BLaER1 (cell line): ENCODE data around the gene DNAH11.
"Not testable (repeated sequence)": the region's sequence is repeated elsewhere in the genome, so short reads cannot be mapped to it uniquely, and the experiment has no call there.

Experiments used
- H3K27ac ChIP-seq: shearing (Covaris generic); formaldehyde crosslinking; 2 replicates; pipeline ENCODE4 v1.8.1; 2022
- H3K27me3 ChIP-seq: shearing (Covaris generic); formaldehyde crosslinking; 2 replicates; pipeline ENCODE4 v1.8.1; 2022
- H3K36me3 ChIP-seq: shearing (Covaris generic); formaldehyde crosslinking; 2 replicates; pipeline ENCODE4 v1.8.1; 2022
- H3K4me1 ChIP-seq: shearing (Covaris generic); formaldehyde crosslinking; 2 replicates; pipeline ENCODE4 v1.8.1; 2022
- H3K4me2 ChIP-seq: shearing (Covaris generic); formaldehyde crosslinking; 2 replicates; pipeline ENCODE4 v1.8.1; 2022
- H3K4me3 ChIP-seq: shearing (Covaris generic); formaldehyde crosslinking; 2 replicates; pipeline ENCODE4 v1.8.1; 2022
- H3K9ac ChIP-seq: shearing (Covaris generic); formaldehyde crosslinking; 2 replicates; pipeline ENCODE4 v1.8.1; 2022
- H3K9me3 ChIP-seq: shearing (Covaris generic); formaldehyde crosslinking; 2 replicates; pipeline ENCODE4 v1.8.1; 2022
- H4K20me1 ChIP-seq: shearing (Covaris generic); formaldehyde crosslinking; 2 replicates; pipeline ENCODE4 v1.8.1; 2022
- Cebpa-rat ChIP-seq: shearing (Covaris generic); IDR thresholded peaks from 2 replicates; pipeline ENCODE4 v1.8.1; 2022

Gene DNAH11

DNA sequence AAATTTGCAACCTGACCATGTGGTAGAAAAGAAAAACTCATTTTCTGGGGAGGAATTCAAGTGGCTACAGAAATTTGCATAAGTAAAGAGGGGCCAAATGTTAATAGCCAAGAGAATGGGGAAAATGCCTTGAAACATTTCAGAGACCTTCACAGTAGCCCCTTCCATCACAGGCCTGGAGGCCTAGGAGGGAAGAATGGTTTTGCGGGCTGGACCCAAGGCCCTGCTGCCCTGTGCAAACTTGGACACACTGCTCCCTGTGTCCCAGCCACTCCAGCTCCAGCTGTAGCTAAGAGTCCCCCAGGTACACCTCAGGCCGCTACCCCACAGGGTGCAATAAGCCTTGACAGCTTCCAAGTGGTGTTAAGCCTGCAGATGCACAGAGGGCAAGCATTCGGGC, 16.4 kb upstream of the DNAH11 start:
- Histone ChIP-seq H3K27me3 (no peaks in the 10 kb centered on the region), H3K27ac (no peak overlapping the region), H3K36me3 (no peaks in the 10 kb centered on the region), H4K20me1 (no peaks in the 10 kb centered on the region), H3K9me3 (peaks cover 11% of the 10 kb centered on the region), H3K4me2 (no peak overlapping the region), H3K4me1 (no peaks in the 10 kb centered on the region), H3K9ac (no peak overlapping the region), H3K4me3 (no peak overlapping the region)
- no peak for TF ChIP-seq Cebpa-rat

DNA sequence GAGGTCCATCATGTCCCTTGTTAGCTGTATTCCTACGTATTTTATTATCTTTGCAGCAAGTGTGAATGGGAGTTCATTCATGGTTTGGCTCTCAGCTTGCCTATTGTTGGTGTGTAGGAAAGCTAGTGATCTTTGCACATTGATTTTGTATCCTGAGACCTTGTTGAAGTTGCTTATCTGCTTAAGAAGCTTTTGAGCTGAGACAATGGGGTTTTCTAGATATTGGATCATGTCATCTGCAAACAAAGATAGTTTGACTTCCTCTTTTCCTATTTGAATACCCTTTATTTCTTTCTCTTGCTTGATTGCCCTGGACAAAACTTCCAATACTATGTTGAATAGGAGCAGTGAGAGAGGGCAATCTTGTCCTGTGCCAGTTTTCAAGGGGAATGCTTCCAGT, 10.4 kb upstream of the DNAH11 start:
- not testable (repeated sequence) for H3K27ac ChIP-seq, H4K20me1 ChIP-seq, H3K9me3 ChIP-seq, H3K4me2 ChIP-seq, H3K4me1 ChIP-seq, H3K36me3 ChIP-seq, H3K4me3 ChIP-seq, H3K9ac ChIP-seq, H3K27me3 ChIP-seq

DNA sequence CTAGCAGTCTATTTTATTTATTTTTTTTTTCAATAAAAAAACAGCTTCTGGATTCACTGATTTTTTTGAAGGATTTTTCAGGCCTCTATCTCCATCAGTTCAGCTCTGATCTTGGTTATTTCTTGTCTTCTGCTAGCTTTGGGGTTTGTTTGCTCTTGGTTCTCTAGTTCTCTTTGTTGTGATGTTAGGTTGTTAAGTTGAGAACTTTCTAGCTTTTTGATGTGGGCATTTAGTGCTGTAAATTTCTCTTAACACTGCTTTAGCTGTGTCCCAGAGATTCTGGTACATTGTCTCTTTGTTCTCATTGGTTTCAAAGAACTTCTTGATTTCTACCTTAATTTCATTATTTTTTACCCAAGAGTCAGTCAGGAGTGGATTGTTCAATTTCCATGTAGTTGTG, 9.2 kb upstream of the DNAH11 start:
- not testable (repeated sequence) for H3K27me3 ChIP-seq, H3K9ac ChIP-seq, H3K4me1 ChIP-seq, H3K36me3 ChIP-seq, H3K4me3 ChIP-seq, H3K9me3 ChIP-seq, H3K4me2 ChIP-seq, H4K20me1 ChIP-seq, H3K27ac ChIP-seq

DNA sequence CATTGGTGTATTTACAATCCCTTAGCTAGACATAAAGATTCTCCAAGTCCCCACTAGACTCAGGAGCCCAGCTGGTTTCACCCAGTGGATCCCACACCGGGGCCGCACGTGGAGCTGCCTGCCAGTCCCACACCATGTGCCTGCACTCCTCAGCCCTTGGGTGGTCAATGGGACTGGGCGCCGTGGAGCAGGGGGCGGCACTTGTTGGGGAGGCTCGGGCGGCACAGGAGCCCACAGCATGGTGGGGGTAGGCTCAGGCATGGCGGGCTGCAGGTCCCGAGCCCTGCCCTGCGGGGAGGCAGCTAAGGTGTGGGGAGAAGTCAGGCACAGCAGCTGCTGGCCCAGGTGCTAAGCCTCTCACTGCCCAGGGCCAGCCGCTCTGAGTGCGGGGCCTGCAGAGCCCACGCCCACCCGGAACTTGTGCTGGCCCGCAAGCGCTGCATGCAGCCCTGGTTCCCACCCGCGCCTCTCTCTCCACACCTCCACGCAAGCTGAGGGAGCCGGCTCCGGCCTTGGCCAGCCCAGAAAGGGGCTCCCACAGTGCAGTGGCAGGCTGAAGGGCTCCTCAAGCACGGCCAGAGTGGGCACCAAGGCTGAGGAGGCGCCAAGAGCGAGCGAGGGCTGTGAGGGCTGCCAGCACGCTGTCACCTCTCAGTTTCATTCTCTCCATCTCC, 6.3 kb upstream of the DNAH11 start:
- not testable (repeated sequence) for H3K4me2 ChIP-seq, H3K9me3 ChIP-seq, H3K27ac ChIP-seq

DNA sequence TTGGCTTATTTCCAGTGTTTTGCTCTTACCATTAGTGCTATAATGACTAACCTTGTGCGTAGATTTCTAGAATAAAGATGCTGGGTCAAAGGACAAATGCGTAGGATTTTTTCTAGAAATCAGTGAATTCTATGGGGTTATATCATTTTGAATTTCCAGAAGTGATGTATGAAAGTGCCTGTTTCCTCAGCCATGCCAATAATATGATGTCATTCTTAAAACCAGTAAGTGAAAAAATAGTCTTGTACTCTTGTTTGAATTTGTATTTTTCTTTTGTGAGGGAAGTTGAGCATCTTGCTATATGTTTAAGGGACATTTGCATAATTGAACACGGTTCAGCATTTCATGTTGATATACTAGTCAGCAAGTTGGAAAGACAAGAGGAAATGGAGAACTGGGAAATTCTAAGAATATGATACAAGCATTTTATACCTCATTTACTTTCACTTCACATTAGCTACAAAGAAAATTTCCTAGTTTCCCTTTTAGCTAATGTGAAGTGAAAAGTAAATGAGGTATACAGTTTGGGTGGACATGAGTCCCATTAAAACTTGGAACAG, 3.8 kb upstream of the DNAH11 start:
- H3K36me3 ChIP-seq = no peaks in the 10 kb centered on the region
- no peak for TF ChIP-seq Cebpa-rat
- H3K9me3 ChIP-seq = peaks cover 22% of the 10 kb centered on the region
- H4K20me1 ChIP-seq = no peaks in the 10 kb centered on the region
- H3K4me2 ChIP-seq = no peak overlapping the region
- no peak overlapping the region for H3K27ac ChIP-seq
- no peaks in the 10 kb centered on the region for H3K4me1 ChIP-seq
- H3K9ac ChIP-seq = no peak overlapping the region
- no peaks in the 10 kb centered on the region for H3K27me3 ChIP-seq
- no peak overlapping the region for H3K4me3 ChIP-seq

More for the DNA sequence above, 6.3 kb upstream of the DNAH11 start:
- H3K4me1 ChIP-seq, H3K9ac ChIP-seq, H3K36me3 ChIP-seq, H3K27me3 ChIP-seq, H4K20me1 ChIP-seq, H3K4me3 ChIP-seq: not testable (repeated sequence)

DNA sequence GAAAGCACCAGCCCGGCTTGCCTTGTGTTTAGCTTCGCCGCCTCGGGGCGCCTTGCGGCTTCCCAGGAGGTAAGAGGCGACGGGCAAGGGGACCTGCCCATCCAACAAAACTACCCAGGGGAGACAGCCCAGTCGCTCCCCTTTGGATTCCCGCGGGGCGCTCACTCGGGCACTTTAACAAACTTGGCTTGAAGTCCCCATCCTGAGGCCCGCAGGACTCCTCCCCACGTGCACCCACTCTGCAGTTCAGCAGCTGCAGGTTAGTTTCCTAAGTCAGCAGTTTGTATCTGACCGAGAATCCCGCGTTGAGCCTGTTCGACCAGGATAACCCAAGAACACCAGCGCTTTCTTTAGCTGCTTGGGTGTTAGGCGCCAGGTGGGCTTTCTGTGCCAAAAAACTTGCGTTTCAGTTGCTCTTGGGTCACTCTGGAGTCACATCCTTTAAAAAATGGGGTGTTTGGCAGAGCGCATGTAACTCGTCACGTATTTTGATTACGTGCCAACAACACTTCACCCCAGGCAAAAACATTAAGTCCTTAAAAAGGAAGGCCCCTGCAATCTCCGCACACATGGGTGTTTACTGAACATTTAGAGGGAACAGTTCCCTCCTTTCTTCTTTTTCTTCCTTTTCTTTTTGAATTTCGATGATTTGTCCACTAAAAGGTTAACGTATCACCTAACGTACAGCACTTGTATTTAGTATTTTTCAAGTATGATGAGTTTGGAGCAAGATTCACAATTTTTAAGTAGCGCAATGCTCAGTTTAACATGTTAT, 876 bp downstream of the DNAH11 start:
- H3K9ac ChIP-seq = no peak overlapping the region
- H3K4me1 ChIP-seq = no peaks in the 10 kb centered on the region
- H3K4me3 ChIP-seq = no peak overlapping the region
- no peaks in the 10 kb centered on the region for H3K36me3 ChIP-seq
- TF ChIP-seq Cebpa-rat = no peak
- H3K27ac ChIP-seq = no peak overlapping the region
- no peaks in the 10 kb centered on the region for H3K27me3 ChIP-seq
- no peaks in the 10 kb centered on the region for H4K20me1 ChIP-seq
- H3K4me2 ChIP-seq = no peak overlapping the region
- peaks cover 14% of the 10 kb centered on the region for H3K9me3 ChIP-seq

DNA sequence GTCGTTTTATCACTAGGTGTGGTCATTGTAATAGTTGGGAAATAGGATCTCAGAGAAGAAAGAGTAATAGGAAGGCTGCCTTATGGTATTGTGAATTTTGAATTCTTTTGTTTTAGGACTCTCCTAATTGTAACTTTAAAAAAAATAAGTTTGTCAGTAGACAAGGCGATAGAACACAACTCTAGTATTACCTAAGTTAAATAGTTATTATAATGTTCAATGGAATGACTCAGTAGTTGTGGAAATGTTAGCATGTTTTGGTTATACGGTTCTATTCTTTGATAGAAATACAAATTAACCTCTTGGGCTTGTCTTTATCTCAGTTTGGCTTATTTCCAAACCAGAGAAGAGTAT, 1.4 kb downstream of the DNAH11 start:
- Histone ChIP-seq H4K20me1 (no peaks in the 10 kb centered on the region), H3K4me2 (no peak overlapping the region), H3K27ac (no peak overlapping the region), H3K4me1 (no peaks in the 10 kb centered on the region), H3K27me3 (no peaks in the 10 kb centered on the region), H3K4me3 (no peak overlapping the region), H3K36me3 (no peaks in the 10 kb centered on the region), H3K9me3 (peaks cover 14% of the 10 kb centered on the region), H3K9ac (no peak overlapping the region)
- no peak for TF ChIP-seq Cebpa-rat

DNA sequence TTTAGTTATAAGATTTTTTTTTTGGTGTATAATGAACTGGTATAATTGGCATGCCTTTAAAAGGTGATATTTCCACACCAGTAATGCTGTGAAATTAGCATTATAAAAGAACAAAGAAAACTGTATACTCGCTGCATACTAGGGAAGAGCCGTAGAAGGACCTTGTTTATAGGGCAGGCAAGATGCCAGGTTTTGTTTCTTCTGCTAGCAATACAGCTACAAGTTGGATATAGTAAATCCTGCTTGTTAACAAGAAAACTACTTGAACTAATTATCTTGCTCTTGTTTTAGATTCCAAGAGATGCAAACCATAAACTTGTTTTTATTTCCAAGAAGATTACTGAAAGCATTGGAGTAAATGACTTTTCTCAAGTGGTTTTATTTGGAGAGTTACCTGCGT, 1.9 kb downstream of the DNAH11 start:
- Histone ChIP-seq H3K4me3 (no peak overlapping the region), H3K27ac (no peak overlapping the region), H3K36me3 (no peaks in the 10 kb centered on the region), H3K4me1 (no peaks in the 10 kb centered on the region), H3K9me3 (peaks cover 14% of the 10 kb centered on the region), H3K27me3 (no peaks in the 10 kb centered on the region), H4K20me1 (no peaks in the 10 kb centered on the region), H3K9ac (no peak overlapping the region), H3K4me2 (no peak overlapping the region)
- TF ChIP-seq Cebpa-rat = no peak

DNA sequence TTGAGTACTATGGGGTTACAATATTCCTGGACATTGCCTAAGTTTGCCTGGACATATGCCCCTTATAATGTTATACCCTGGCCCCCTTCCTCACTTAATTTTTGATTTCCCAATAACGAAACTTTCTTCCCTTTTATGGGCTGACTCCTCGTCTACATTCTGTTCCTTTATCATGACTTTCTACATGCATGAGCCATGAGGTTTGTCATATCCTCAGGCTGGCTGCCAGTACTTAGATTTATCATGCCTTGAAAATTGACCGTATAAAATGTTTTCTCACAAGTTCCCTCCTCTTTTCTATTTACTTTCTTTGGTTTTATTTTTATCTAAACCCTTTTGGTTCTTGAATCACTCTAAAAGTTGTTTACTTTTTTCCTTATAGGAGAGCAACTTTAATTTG, 4.7 kb downstream of the DNAH11 start:
- no peak overlapping the region for H3K4me2 ChIP-seq
- no peak for TF ChIP-seq Cebpa-rat

DNA sequence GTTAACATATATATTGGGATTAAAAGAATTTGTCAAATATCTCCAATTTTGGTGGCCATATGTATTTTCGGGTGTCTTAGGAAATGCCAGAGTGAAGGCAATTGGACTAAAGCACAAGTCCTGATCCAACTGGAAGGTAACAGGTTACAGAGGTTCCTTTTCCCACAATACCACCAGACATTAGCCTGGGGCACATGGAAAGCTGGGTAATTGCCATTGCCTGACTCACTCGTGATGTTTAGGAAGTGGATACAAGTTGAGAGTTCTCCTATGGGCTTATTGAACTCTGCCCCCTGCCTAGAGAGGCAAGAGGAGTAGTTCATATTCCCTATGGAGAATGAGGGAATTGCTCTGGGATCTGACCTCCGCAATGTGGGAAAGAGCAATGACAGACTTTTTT, 5.7 kb downstream of the DNAH11 start:
- Histone ChIP-seq H3K4me2 (no peak overlapping the region), H3K27me3 (no peaks in the 10 kb centered on the region), H3K4me1 (no peaks in the 10 kb centered on the region), H3K4me3 (no peak overlapping the region), H4K20me1 (no peaks in the 10 kb centered on the region), H3K36me3 (no peaks in the 10 kb centered on the region), H3K9ac (no peak overlapping the region), H3K27ac (no peak overlapping the region), H3K9me3 (peaks cover 4% of the 10 kb centered on the region; the same call in 1 of the 2 replicates)
- no peak for TF ChIP-seq Cebpa-rat

More for the DNA sequence above, 4.7 kb downstream of the DNAH11 start:
- H3K4me1 ChIP-seq = no peaks in the 10 kb centered on the region
- H3K27me3 ChIP-seq = no peaks in the 10 kb centered on the region
- peaks cover 14% of the 10 kb centered on the region for H3K9me3 ChIP-seq
- H3K4me3 ChIP-seq = no peak overlapping the region
- H3K9ac ChIP-seq = no peak overlapping the region
- H4K20me1 ChIP-seq = no peaks in the 10 kb centered on the region
- no peaks in the 10 kb centered on the region for H3K36me3 ChIP-seq
- H3K27ac ChIP-seq = no peak overlapping the region
